ENCODE measurements around the gene YIF1B.

DNA sequence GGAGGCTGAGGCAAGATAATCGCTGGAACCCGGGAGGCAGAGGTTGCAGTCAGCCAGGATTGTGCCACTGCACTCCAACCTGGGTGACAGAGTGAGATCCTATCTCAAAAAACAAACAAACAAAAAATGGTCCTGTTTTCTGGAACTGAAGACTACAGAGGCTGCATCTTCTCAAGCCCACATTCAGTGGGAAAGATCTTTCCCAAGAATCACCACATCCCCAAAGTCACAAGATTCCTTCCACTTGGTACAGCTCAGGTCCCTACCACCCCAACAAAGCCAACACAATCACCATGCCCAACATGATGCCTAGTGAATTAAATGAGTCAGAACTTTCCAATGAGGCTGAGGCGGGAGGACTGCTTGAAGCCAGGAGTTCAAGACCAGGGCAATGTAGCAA lies 35.1 kb upstream of the YIF1B start:
- TF ChIP-seq ELF4 (IDR thresholded peaks at IDR 0.05) (no peak), HDGF (IDR thresholded peaks at IDR 0.05; ENCODE audit: borderline replicate concordance) (no peak), SUZ12 (IDR thresholded peaks at IDR 0.05) (no peak), TARDBP (IDR thresholded peaks at IDR 0.05) (no peak), FOXM1 (IDR thresholded peaks at IDR 0.05; ENCODE audit: borderline replicate concordance) (no peak)

Measured in HEK293T (cell line).